Neutrophil (primary cell): Measurements from ENCODE around the gene RTBDN.

ENCODE experiments used
- H3K27ac ChIP-seq: fragments of 200-600 bp; sonication (generic); 2 replicates; pipeline ENCODE4 v1.5.1; 2016; ENCODE audit warnings: mild to moderate bottlenecking, moderate library complexity
- H3K27me3 ChIP-seq: fragments of 200-600 bp; sonication (generic); 2 replicates; pipeline ENCODE4 v1.6.0; 2016; ENCODE audit warnings: mild to moderate bottlenecking
- H3K36me3 ChIP-seq: fragments of 200-600 bp; sonication (generic); 2 replicates; pipeline ENCODE4 v1.5.1; 2017
- H3K4me1 ChIP-seq, 2 experiments: fragments of 200-600 bp in 1 of 2; sonication (generic) in 1 of 2; 1 replicate in 1 of 2; 2 replicates in 1 of 2; pipeline versions ENCODE4 v1.5.1 to v1.6.1; 2013 to 2016; ENCODE audit warnings: low read depth in 1 of 2, low read length in 1 of 2, mild to moderate bottlenecking in 1 of 2, moderate library complexity in 1 of 2; ENCODE audit not compliant: control insufficient read depth in 1 of 2, insufficient read depth in 1 of 2
- H3K4me3 ChIP-seq, 2 experiments: fragments of 200-600 bp in 1 of 2; sonication (generic) in 1 of 2; 1 replicate in 1 of 2; 2 replicates in 1 of 2; pipeline ENCODE4 v1.5.1; 2013 to 2016; ENCODE audit warnings: low read depth in 1 of 2, low read length in 1 of 2, mild to moderate bottlenecking in 1 of 2, moderate library complexity in 1 of 2
- H3K9me3 ChIP-seq: fragments of 200-600 bp; sonication (generic); 2 replicates; pipeline ENCODE4 v1.5.1; 2016
- CTCF ChIP-seq: fragments of 200-600 bp; sonication (generic); IDR thresholded peaks from 2 replicates; pipeline ENCODE4 v1.5.1; 2016; ENCODE audit warnings: antibody characterized with exemption

Gene RTBDN

GRCh38 chr19:12789098-12789903 is 45.1 kb downstream of the RTBDN start:
- H3K27ac ChIP-seq = peak overlapping the region; percentile 100
- peak overlapping the region; percentile 87 to 99 for H3K4me3 ChIP-seq
- H3K4me1 ChIP-seq = peaks cover 51 to 62% of the 10 kb centered on the region in 2 experiments
- H3K27me3 ChIP-seq = no peaks in the 10 kb centered on the region
- no peaks in the 10 kb centered on the region for H3K9me3 ChIP-seq
- H3K36me3 ChIP-seq = peaks cover 8% of the 10 kb centered on the region
- TF ChIP-seq CTCF = no peak

GRCh38 chr19:12788682-12789097 is 45.7 kb downstream of the RTBDN start:
- H3K27ac ChIP-seq = peak overlapping the region; percentile 100
- peaks cover 51 to 65% of the 10 kb centered on the region in 2 experiments for H3K4me1 ChIP-seq
- no peaks in the 10 kb centered on the region for H3K27me3 ChIP-seq
- TF ChIP-seq CTCF = peak; percentile 12
- H3K4me3 ChIP-seq = peak overlapping the region; percentile 87 to 99
- no peaks in the 10 kb centered on the region for H3K9me3 ChIP-seq
- H3K36me3 ChIP-seq = peaks cover 8% of the 10 kb centered on the region

- no peak for TF ChIP-seq CTCF
- Histone ChIP-seq H3K4me3 (peak overlapping the region; percentile 87 to 99), H3K36me3 (peaks cover 8% of the 10 kb centered on the region), H3K27ac (peak overlapping the region; percentile 100), H3K4me1 (peaks cover 57 to 70% of the 10 kb centered on the region in 2 experiments), H3K9me3 (no peaks in the 10 kb centered on the region), H3K27me3 (no peaks in the 10 kb centered on the region)
Observed at GRCh38 chr19:12788042-12788681, 46.2 kb downstream of the RTBDN start.

- Histone ChIP-seq H3K4me1 (peaks cover 64 to 76% of the 10 kb centered on the region in 2 experiments), H3K4me3 (peak overlapping the region; percentile 49 to 99), H3K27ac (peak overlapping the region; percentile 100), H3K27me3 (no peaks in the 10 kb centered on the region), H3K36me3 (peaks cover 2% of the 10 kb centered on the region), H3K9me3 (no peaks in the 10 kb centered on the region)
- TF ChIP-seq CTCF = no peak
Observed at GRCh38 chr19:12787458-12787857, 46.9 kb downstream of the RTBDN start.

- H3K27ac ChIP-seq = peak overlapping the region; percentile 100
- H3K9me3 ChIP-seq = no peaks in the 10 kb centered on the region
- no peaks in the 10 kb centered on the region for H3K27me3 ChIP-seq
- peak overlapping the region; percentile 49 to 99 for H3K4me3 ChIP-seq
- TF ChIP-seq CTCF = no peak
- H3K4me1 ChIP-seq = peaks cover 69 to 81% of the 10 kb centered on the region in 2 experiments
- H3K36me3 ChIP-seq = no peaks in the 10 kb centered on the region
Observed at GRCh38 chr19:12786952-12787351, 47.4 kb downstream of the RTBDN start.
